Mammary epithelial cell (primary cell): ENCODE data around the gene KLHL28.

Experiments
- CTCF ChIP-seq, 2 donors: IDR thresholded peaks in 1 of 2; conservative IDR thresholded peaks in 1 of 2; 2 replicates each; pipeline ENCODE4 v1.5.1; 2011 to 2012; ENCODE audit warnings: inconsistent platforms in 2 of 2, low read length in 2 of 2, mild to moderate bottlenecking in 2 of 2, control low read depth in 1 of 2, low read depth in 1 of 2; ENCODE audit not compliant: insufficient read depth in 1 of 2; ENCODE audit errors: extremely low read depth in 1 of 2
- EZH2 ChIP-seq: IDR thresholded peaks from 2 replicates; pipeline ENCODE4 v1.6.1; 2012; ENCODE audit warnings: low read length, inconsistent platforms, borderline replicate concordance

DNA sequence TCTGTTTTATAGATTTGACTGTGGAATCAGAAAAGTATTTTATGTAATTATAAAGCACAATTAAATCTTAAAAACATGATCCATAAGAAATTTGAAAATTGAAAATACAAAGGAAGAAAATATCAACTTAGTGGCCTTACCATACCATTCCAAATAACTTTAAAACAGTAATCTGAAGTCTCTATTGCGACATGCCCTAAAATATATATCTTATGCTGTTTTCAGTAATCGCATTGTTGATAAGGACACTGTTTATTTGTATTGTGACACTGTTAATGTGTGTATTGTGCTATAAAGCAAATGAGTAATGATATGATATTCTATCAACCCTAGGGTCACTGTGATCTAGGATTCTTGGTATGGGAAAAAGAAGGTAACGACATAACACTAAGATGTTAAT lies 7.0 kb downstream of the KLHL28 start:
- TF ChIP-seq CTCF (conservative IDR thresholded peaks at IDR 0.05 in 1 of 2, IDR thresholded peaks at IDR 0.05 in 1 of 2; ENCODE audit: extremely low read depth in 1 of 2, insufficient read depth in 1 of 2, low read depth in 1 of 2, low read length in 2 of 2), result no peak
- TF ChIP-seq EZH2, result no peak
